HG03571 (cell line): ENCODE data around the gene IGFBP6.

Experiments used
- ATAC-seq: cut with Tn5 transposase; IDR thresholded peaks from one replicate; pipeline ENCODE4 v1.9.1; 2021; ENCODE audit not compliant: unreplicated experiment

IGFBP6 gene

DNA sequence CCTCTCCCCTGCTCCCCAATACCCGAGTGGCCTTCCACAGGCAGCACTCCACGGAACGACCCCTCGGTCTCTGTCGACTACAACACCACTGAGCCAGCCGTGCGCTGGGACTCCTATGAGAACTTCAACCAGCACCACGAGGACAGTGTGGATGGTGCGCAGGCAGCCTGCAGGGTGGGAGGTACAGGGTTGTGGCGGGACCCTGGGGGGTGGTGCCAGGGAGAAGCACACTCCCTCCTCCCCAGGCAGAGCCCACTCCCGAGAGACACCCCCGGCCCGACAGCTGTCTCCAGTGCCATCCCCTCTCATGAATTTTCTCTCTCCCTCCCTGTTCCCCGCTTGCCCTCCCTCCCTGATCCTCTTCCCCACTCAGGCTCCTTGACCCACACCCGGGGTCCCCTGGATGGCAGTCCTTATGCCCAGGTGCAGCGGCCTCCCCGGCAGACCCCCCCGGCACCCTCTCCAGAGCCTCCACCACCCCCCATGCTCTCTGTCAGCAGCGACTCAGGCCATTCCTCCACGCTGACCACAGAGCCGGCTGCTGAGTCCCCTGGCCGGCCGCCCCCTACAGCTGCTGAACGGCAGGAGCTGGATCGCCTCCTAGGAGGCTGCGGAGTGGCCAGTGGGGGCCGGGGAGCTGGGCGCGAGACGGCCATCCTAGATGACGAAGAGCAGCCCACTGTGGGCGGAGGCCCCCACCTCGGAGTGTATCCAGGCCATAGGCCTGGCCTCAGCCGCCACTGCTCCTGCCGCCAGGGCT, 38.6 kb upstream of the IGFBP6 start:
- no peak for ATAC-seq

- no peak for ATAC-seq
Measured at GRCh38 chr12:53059434-53060063, 37.9 kb upstream of the IGFBP6 start.

DNA sequence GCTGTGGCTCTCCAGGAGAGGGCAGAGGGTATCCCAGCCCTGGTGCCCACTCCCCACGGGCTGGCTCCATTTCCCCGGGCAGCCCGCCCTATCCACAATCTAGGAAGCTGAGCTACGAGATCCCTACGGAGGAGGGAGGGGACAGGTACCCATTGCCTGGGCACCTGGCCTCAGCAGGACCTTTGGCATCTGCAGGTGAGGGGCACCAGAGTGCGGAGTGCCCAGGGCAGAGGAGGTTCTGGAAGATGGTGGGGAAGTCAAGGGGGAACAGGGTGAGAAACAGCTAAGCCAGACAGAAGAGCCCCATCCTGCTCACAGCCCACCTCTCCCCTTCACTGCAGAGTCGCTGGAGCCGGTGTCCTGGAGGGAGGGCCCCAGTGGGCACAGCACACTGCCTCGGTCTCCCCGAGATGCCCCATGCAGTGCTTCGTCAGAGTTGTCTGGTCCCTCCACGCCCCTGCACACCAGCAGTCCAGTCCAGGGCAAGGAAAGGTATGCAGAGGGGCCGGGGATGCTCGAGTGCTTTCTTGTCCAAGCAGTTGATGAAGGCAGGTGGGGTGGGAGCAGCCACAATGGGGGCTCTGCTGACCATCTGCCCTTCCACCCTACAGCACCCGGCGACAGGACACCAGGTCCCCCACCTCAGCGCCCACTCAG, 37.3 kb upstream of the IGFBP6 start:
- ATAC-seq, result no peak

DNA sequence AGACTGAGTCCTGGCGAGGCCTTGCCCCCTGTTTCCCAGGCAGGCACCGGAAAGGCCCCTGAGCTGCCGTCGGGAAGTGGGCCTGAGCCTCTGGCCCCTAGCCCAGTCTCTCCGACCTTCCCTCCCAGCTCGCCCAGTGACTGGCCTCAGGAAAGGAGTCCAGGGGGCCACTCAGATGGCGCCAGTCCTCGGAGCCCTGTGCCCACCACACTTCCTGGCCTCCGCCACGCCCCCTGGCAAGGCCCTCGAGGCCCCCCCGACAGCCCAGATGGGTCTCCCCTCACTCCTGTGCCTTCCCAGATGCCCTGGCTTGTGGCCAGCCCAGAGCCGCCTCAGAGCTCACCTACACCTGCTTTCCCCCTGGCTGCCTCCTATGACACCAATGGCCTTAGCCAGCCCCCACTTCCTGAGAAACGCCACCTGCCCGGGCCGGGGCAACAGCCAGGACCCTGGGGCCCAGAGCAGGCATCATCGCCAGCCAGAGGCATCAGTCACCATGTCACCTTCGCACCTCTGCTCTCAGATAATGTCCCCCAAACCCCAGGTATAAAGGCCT, 36.7 kb upstream of the IGFBP6 start:
- ATAC-seq, result no peak

DNA sequence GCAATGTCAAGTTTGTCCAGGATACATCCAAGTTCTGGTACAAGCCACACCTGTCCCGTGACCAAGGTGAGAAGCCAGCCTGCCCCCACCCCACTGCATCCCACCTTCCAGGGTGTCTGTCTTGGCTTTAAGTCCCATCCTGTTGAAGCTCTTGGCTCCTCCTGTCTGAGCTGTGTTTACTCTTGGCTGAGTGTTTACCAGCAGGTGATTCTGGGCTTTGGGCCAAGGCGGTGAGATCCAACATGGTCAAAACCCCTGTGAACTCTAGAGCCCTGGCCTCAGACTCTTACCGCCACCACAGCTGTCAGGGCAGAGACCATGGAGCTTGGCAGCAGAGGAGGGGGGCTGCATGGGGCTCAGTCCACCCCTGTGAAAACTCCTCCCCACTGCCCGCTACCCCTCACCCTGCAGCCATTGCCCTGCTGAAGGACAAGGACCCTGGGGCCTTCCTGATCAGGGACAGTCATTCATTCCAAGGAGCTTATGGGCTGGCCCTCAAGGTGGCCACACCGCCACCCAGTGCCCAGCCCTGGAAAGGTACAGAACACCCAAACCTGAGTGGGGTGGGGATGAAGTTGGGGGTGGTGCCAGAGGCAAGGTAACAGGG, 36.0 kb upstream of the IGFBP6 start:
- ATAC-seq, result no peak

GRCh38 chr12:53062011-53062961, 35.2 kb upstream of the IGFBP6 start:
- no peak for ATAC-seq

DNA sequence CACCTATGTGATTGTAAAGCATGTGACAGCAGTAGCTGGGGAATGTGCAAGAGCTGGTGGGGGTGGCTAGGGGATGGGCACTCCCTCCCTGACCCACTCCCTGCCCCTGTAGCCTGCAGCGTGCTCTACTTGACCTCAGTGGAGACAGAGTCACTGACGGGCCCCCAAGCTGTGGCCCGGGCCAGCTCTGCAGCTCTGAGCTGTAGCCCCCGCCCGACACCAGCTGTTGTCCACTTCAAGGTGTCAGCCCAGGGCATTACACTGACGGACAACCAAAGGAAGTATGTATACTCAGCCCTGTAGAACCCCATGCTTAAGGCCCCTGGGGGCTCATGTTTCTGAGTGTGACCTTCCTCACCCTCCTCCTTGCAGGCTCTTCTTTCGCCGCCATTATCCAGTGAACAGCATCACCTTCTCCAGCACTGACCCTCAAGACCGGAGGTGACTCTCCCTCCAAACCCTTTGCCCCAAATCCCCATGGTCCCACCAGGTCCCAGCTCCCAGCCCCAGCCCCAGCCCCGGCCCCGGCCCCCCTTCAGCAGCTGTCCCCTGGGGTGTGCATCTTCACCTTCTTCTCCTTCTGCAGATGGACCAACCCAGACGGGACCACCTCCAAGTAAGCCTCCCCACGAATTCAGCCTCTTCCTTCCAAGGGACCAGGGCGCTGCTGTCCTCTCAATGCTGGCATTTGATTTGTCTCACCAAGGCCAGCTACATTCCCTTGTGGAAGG, 34.3 kb upstream of the IGFBP6 start:
- no peak for ATAC-seq

DNA sequence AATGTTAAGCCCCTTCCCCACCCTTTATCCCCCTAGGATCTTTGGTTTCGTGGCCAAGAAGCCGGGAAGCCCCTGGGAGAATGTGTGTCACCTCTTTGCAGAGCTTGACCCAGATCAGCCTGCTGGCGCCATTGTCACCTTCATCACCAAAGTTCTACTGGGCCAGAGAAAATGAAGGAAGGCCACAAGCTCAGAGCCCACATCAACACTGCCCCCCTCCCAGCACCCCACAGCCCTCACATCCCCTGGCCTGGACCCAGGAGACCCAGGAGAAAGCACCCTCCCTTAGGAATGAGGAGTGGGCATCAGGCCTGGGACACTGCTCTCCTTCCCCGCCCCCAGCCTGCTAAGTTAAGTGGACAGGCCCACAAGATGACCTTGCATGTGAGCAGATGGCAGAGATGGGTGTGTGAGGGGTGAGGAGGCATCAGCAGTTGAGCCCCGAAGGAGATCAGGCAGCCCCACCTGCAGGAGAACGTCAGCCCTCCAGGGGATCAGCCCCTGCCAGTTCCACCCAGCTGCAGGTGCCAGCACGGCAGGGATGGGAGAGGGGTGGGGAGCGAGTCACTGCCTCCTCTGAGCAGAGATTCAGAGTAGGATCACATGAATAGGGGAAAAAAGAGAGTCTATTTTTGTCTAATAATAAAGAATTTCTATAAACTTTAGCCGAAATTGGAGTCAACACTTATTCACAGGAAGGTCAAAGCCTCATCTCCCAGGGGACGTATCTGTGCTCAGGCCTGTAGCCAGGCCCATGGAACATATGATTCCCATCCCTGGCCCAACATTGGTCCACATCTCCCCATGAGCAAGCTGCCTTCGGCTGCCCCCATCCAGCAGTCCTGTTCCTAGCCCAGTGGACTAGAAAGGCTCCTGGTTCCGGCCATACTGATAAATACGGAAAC, 33.5 kb upstream of the IGFBP6 start:
- no peak for ATAC-seq

DNA sequence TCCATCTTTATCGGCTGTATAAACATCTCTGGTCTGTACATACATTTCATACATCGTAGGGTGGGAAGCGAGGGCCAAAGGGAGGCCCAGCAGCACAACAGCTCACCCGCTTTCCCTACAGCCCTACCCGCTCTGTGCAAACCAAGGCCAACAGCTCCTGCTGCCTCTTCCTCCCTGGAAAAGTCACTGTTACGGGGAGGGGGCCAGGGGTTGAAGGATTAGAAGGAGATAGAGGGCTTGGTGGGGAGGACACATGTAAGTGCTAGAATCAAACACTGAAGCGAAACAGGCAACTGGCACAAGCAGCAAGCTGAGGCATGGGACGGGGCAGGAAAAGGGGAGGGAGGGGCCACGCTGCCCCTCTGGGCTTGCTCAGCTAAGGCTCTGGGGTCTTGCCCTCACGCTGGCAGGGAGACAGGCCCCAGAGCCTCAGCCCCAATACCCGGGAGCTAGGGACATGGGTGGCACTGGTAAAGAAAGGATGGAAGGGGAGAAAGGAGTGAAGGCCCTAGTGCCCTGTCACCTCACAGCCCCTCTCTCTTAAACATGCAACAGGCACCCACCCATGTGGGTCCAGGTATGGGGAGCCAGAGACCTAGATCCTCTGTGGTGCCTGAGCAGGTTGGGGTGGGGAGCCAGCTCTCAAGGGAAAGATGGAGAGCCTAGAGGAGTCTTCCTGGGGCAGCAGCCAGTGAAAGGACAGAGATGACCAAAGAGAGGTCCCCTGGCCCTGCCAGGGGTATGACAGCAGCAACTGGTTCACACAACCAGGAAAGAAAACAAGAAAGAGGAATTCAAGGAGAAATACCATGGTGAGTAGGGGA, 32.6 kb upstream of the IGFBP6 start:
- no peak for ATAC-seq

DNA sequence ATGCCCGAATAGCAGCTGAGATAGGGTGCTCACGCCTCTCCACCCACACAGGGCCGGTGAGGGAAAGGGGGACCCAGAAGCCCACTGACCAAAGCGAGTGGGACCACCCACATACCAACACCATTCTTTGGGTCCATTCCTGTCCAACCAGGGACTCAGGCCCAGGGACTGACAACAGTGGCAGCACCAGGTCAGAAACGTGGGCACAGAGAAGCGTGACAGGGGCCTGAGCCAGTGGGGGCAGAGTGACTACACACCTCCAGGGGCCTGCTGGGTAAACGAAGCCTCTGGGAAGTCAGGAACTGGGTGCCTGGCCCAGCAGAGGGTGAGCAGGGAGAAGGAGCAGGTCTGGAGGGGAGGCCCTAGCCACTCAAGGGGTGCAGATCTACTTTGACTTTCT, 32.0 kb upstream of the IGFBP6 start:
- ATAC-seq, result no peak

GRCh38 chr12:53065975-53066931, 31.2 kb upstream of the IGFBP6 start:
- ATAC-seq, result no peak

GRCh38 chr12:53067074-53067992, 30.1 kb upstream of the IGFBP6 start:
- ATAC-seq, result no peak

DNA sequence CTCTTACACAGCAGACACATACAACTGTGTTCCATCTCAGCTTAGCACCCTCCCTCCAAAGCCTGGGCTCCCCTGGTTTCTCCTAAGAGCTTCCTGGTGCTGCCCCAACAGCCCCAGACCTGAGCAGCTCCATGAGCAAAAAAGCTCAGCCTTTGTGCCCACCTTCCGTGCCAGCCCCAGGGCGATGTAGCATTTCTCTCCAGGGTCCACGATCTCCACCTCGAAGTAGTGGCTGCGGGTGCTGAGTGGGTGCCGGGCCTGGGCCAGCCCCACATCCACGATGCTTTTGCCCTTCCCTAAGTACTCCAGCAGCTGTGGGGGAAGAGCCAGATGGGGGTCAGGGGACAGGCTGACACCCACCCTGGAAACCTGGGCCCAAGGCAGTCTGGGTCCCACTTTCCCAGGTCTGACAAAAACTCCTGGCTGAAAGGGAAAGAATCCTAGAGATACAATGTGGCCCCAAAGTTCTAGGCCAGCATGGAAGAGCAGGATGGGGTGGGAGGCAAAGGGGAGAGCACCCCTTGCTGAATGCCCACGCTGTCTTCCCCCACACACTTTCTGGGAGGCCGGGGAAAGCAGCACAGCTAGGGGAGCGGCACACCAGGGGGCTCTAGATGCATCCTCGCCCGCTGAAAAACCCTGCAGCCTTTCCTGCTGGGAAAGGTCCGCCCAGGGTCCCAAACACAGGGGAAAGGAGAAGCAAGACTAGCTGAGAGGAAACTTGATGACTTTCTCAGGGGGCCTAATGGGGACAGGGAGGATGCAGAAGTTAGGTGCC, 29.3 kb upstream of the IGFBP6 start:
- ATAC-seq, result no peak

DNA sequence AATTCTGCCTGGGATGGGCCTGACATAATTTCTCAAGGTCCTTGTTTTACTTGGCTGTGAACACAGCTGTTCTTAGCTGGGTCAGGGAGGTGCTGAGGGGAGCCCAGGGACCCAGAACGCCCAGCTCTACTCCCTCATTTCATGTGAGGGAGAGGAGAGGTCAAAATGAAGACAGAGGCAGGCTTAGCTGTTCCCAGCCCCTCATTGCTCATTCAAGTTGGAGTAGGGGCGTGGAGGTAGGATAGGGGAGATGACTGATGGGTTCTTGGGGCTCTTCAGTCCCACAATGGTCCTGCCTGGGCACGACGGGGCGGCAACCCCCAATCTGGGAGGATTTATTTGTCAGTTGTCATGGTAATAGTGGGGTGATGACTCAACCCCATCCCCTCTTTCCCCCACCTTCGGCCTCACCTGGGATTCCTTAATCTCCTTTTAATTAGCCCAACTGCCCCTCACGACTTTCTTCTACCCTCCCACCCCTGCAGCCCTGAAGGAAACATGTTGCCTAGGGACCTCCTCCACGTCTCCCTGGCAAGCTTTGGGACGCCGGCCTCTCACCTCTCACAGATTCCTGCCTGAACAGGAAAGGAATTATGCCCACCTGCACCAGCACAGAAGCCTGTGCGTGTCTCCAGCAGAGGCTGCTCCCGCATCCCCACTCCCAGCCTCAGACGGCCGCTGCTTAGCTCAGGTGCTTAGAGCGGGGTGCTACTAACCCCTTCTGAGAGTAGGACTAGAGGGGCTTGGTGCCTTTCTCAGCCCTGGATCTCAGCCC, 28.5 kb upstream of the IGFBP6 start:
- no peak for ATAC-seq
